HCT116 (cell line): ENCODE measurements around the gene SLC30A9. TPM values are rescaled to one million over a fixed set of nuclear protein-coding genes. Genes with fewer than 3 reads are reported as not detected.

Experiments
- ATAC-seq: fragments of 200-7000 bp; cut with Tn5 transposase; 2 replicates; pipeline ENCODE4 v1.9.1; 2020; ENCODE audit warnings: mild to moderate bottlenecking, moderate library complexity
- BruUV-seq: library from RNA; stranded (reverse); fragments of 400-500 nt; replicated peaks from 2 replicates; lab custom pipeline; 2021; lab: Mats Ljungman, UMichigan
- CTCF ChIA-PET: fragments of 300-600 bp; sonication (Branson Sonifier 250); formaldehyde crosslinking; loops from one replicate; lab custom pipeline; 2021; ENCODE audit warnings: antibody characterized with exemption; lab: Charles Lee
- POLR2A ChIA-PET: fragments of 300-600, 350-600 bp; sonication (Branson Sonifier 250); formaldehyde crosslinking; loops from one replicate; lab custom pipeline; 2021; ENCODE audit warnings: antibody characterized with exemption; lab: Charles Lee
- RAD21 ChIA-PET, 2 experiments: fragments of 300-600 bp; sonication (Branson Sonifier 250); formaldehyde crosslinking; loops; one replicate each; lab custom pipeline; 2023; ENCODE audit warnings: low total read pairs in 2 of 2; ENCODE audit not compliant: uncharacterized antibody in 2 of 2, unreplicated experiment in 2 of 2, low non-redundant PET in 1 of 2; lab: Charles Lee
- DNase-seq: peaks from one replicate; pipeline ENCODE4 v3.0.0-alpha.2; 2010; ENCODE audit warnings: low read depth, low spot score
- H2AFZ ChIP-seq: fragments of 200-600 bp; shearing (Covaris generic), sonication (generic); 2 replicates; pipeline ENCODE4 v1.6.1; 2017; ENCODE audit warnings: low read depth, mixed run types, mixed read lengths, antibody characterized with exemption, low read length; ENCODE audit not compliant: poor library complexity, severe bottlenecking
- H3K27ac ChIP-seq: 2 replicates; pipeline ENCODE4 v1.5.1; 2012; ENCODE audit warnings: low read depth, low read length
- H3K27me3 ChIP-seq: fragments of 200-600 bp; sonication (generic); 2 replicates; pipeline ENCODE4 v1.6.1; 2016; ENCODE audit warnings: mixed run types, low read length, mixed read lengths; ENCODE audit not compliant: insufficient read depth
- H3K36me3 ChIP-seq, 2 experiments: fragments of 200-500 bp in 1 of 2; fragments of 200-600 bp in 1 of 2; sonication (Bioruptor generic) in 1 of 2; sonication (generic) in 1 of 2; 2 replicates each; pipeline versions ENCODE4 v1.5.1 to v1.6.1; 2014 to 2016; ENCODE audit warnings: low read length in 2 of 2, inconsistent platforms in 1 of 2, mixed read lengths in 1 of 2, mixed run types in 1 of 2; ENCODE audit not compliant: insufficient read depth in 2 of 2, control insufficient read depth in 1 of 2
- H3K4me1 ChIP-seq, 2 experiments: fragments of 200-600 bp in 1 of 2; sonication (generic) in 1 of 2; 2 replicates each; pipeline versions ENCODE4 v1.5.1 to v1.6.1; 2012 to 2017; ENCODE audit warnings: low read length in 2 of 2, inconsistent platforms in 1 of 2, mild to moderate bottlenecking in 1 of 2, mixed read lengths in 1 of 2, mixed run types in 1 of 2, moderate library complexity in 1 of 2; ENCODE audit not compliant: insufficient read depth in 2 of 2, control insufficient read depth in 1 of 2
- H3K4me2 ChIP-seq: fragments of 200-600 bp; sonication (generic); 2 replicates; pipeline ENCODE4 v1.6.1; 2017; ENCODE audit warnings: mixed run types, low read length, mixed read lengths
- H3K4me3 ChIP-seq, 2 experiments: fragments of 200-600 bp in 1 of 2; sonication (generic) in 1 of 2; replicated peaks in 1 of 2; 2 replicates each; pipeline ENCODE4 v1.5.1; 2011 to 2016; ENCODE audit warnings: low read length in 2 of 2, control low read depth in 1 of 2, low read depth in 1 of 2, mild to moderate bottlenecking in 1 of 2, mixed read lengths in 1 of 2, mixed run types in 1 of 2
- H3K79me2 ChIP-seq: fragments of 200-600 bp; sonication (generic); 2 replicates; pipeline ENCODE4 v1.6.1; 2017; ENCODE audit warnings: mild to moderate bottlenecking, mixed run types, low read length, moderate library complexity, mixed read lengths; ENCODE audit not compliant: insufficient read depth
- H3K9ac ChIP-seq: fragments of 200-600 bp; sonication (generic); 2 replicates; pipeline ENCODE4 v1.6.1; 2016; ENCODE audit warnings: low read length, mixed read lengths
- H3K9me2 ChIP-seq: fragments of 200-600 bp; sonication (generic), shearing (Covaris generic); 2 replicates; pipeline ENCODE4 v1.6.1; 2017; ENCODE audit warnings: mixed run types, mild to moderate bottlenecking, moderate library complexity; ENCODE audit not compliant: insufficient read depth
- H3K9me3 ChIP-seq, 2 experiments: fragments of 200-500 bp in 1 of 2; fragments of 200-600 bp in 1 of 2; sonication (Bioruptor generic) in 1 of 2; sonication (generic) in 1 of 2; 2 replicates each; pipeline ENCODE4 v1.6.1; 2014 to 2017; ENCODE audit warnings: low read length in 2 of 2, mixed read lengths in 2 of 2, inconsistent platforms in 1 of 2, low read depth in 1 of 2, mild to moderate bottlenecking in 1 of 2, mixed run types in 1 of 2, moderate library complexity in 1 of 2; ENCODE audit not compliant: control insufficient read depth in 1 of 2, insufficient read depth in 1 of 2
- H4K20me1 ChIP-seq: fragments of 200-600 bp; sonication (generic), shearing (Covaris generic); 2 replicates; pipeline ENCODE4 v1.6.1; 2017; ENCODE audit warnings: mixed run types, mild to moderate bottlenecking, moderate library complexity; ENCODE audit not compliant: insufficient read depth
- ATF3 ChIP-seq: IDR thresholded peaks from 2 replicates; pipeline ENCODE4 v1.6.1; 2012
- CBX3 ChIP-seq: IDR thresholded peaks from 2 replicates; pipeline ENCODE4 v1.6.1; 2012; ENCODE audit warnings: low read depth
- CEBPB ChIP-seq: IDR thresholded peaks from 2 replicates; pipeline ENCODE4 v1.6.1; 2012; ENCODE audit warnings: low read depth
- CTCF ChIP-seq, 3 experiments: fragments of 200-600 bp in 1 of 3; sonication (generic) in 1 of 3; IDR thresholded peaks in 2 of 3; conservative IDR thresholded peaks in 1 of 3; 2 replicates each; pipeline ENCODE4 v1.5.1; 2012 to 2017; ENCODE audit warnings: low read depth in 2 of 3, low read length in 2 of 3, antibody characterized with exemption in 1 of 3, borderline replicate concordance in 1 of 3, control low read depth in 1 of 3, mild to moderate bottlenecking in 1 of 3, mixed read lengths in 1 of 3, mixed run types in 1 of 3, moderate library complexity in 1 of 3; ENCODE audit not compliant: insufficient read depth in 1 of 3
- EZH2phosphoT487 ChIP-seq: fragments of 200-600 bp; IDR thresholded peaks from 2 replicates; pipeline ENCODE4 v1.6.1; 2018; ENCODE audit warnings: antibody characterized with exemption, borderline replicate concordance
- POLR2A ChIP-seq: IDR thresholded peaks from 2 replicates; pipeline ENCODE4 v1.7.0; 2011; ENCODE audit warnings: borderline replicate concordance; ENCODE audit not compliant: insufficient read depth, insufficient read length; ENCODE audit errors: extremely low read depth
- POLR2AphosphoS5 ChIP-seq: IDR thresholded peaks from 2 replicates; pipeline ENCODE4 v1.6.1; 2011; ENCODE audit warnings: mild to moderate bottlenecking, low read depth, low read length, moderate library complexity
- RAD21 ChIP-seq: IDR thresholded peaks from 2 replicates; pipeline ENCODE4 v1.6.1; 2012; ENCODE audit warnings: low read depth, mild to moderate bottlenecking
- SIN3A ChIP-seq: IDR thresholded peaks from 2 replicates; pipeline ENCODE4 v1.6.1; 2012; ENCODE audit warnings: low read depth
- SP1 ChIP-seq: IDR thresholded peaks from 2 replicates; pipeline ENCODE4 v1.6.1; 2012; ENCODE audit warnings: low read depth
- SRF ChIP-seq: IDR thresholded peaks from 2 replicates; pipeline ENCODE4 v1.6.1; 2012; ENCODE audit warnings: low read depth
- TCF7L2 ChIP-seq: IDR thresholded peaks from 2 replicates; pipeline ENCODE4 v1.7.0; 2011; ENCODE audit warnings: borderline replicate concordance, inconsistent platforms; ENCODE audit not compliant: insufficient read depth, insufficient read length; ENCODE audit errors: extremely low read depth
- YY1 ChIP-seq: IDR thresholded peaks from 2 replicates; pipeline ENCODE4 v1.6.1; 2011; ENCODE audit warnings: low read length, low read depth, moderate library complexity, mild to moderate bottlenecking; ENCODE audit not compliant: insufficient replicate concordance; ENCODE audit errors: extremely low read depth
- ZFX ChIP-seq: fragments of 450-650 bp; IDR thresholded peaks from 2 replicates; pipeline ENCODE4 v1.6.1; 2017
- ZNF274 ChIP-seq: fragments of 200-500 bp; sonication (Bioruptor generic); IDR thresholded peaks from 2 replicates; pipeline ENCODE4 v1.6.1; 2014; ENCODE audit warnings: mild to moderate bottlenecking, low read depth, low read length, inconsistent platforms
- intact Hi-C: fragments of 100-400 bp; cut with micrococcal nuclease; formaldehyde crosslinking; loops from 2 replicates; pipeline ENCODE4 v1.10.0; 2022
- total RNA-seq: library from RNA; stranded (reverse); gene quantifications from one replicate; pipeline ENCODE4 v1.2.1, GENCODE V29; 2021; ENCODE audit not compliant: unreplicated experiment

SLC30A9 gene
- total RNA-seq, 1 experiment from 2014 or later = 67.4 TPM

- no peak overlapping the region for H3K9ac ChIP-seq
- H3K36me3 ChIP-seq = no peaks in the 10 kb centered on the region
- H2AFZ ChIP-seq = no peak overlapping the region
- RAD21 ChIA-PET = no interaction called here
- H3K9me2 ChIP-seq = no peaks in the 10 kb centered on the region
- H3K27ac ChIP-seq = no peak overlapping the region
- ATAC-seq (no peak), DNase-seq (no peak)
- TF ChIP-seq POLR2A (no peak), CBX3 (no peak)
- H3K9me3 ChIP-seq = no peaks in the 10 kb centered on the region
- POLR2A ChIA-PET = no interaction called here
- H3K27me3 ChIP-seq = no peaks in the 10 kb centered on the region
- no peaks in the 10 kb centered on the region for H4K20me1 ChIP-seq
- BruUV-seq = no TSS peak
- CTCF ChIA-PET = no interaction called here
- peaks cover 10% of the 10 kb centered on the region for H3K79me2 ChIP-seq
- H3K4me3 ChIP-seq = no peak overlapping the region
- H3K4me2 ChIP-seq = no peak overlapping the region
- intact Hi-C loops = no loop called here
- H3K4me1 ChIP-seq = no peaks in the 10 kb centered on the region
Measured at GRCh38 chr4:42015438-42015837, 25.1 kb downstream of the SLC30A9 start.

- Histone ChIP-seq H3K4me2 (no peak overlapping the region), H4K20me1 (no peaks in the 10 kb centered on the region), H2AFZ (no peak overlapping the region), H3K79me2 (peaks cover 10% of the 10 kb centered on the region), H3K9me3 (no peaks in the 10 kb centered on the region), H3K27me3 (no peaks in the 10 kb centered on the region), H3K9me2 (no peaks in the 10 kb centered on the region), H3K36me3 (0 out of 4 replicates have a peak, but pooled peaks cover 2 to 8% of the 10 kb centered on the region in 2 experiments), H3K4me3 (no peak overlapping the region), H3K27ac (no peak overlapping the region), H3K4me1 (no peaks in the 10 kb centered on the region), H3K9ac (no peak overlapping the region)
- RAD21 ChIA-PET = no interaction called here
- BruUV-seq = no TSS peak
- intact Hi-C loops = no loop called here
- POLR2A ChIA-PET = no interaction called here
- CTCF ChIA-PET = no interaction called here
- no peak for DNase-seq
- ATAC-seq = no peak
- TF ChIP-seq POLR2A (no peak), ATF3 (no peak), SIN3A (no peak), TCF7L2 (no peak), POLR2AphosphoS5 (no peak), CTCF (IDR thresholded peaks at IDR 0.05 in 2 of 3, conservative IDR thresholded peaks at IDR 0.05 in 1 of 3; ENCODE audit: borderline replicate concordance in 1 of 3, insufficient read depth in 1 of 3, low read depth in 2 of 3, low read length in 2 of 3) (no peak), SP1 (no peak), CEBPB (no peak), EZH2phosphoT487 (no peak), CBX3 (no peak), ZNF274 (no peak), YY1 (no peak), RAD21 (no peak), ZFX (no peak), SRF (no peak)
Measured at GRCh38 chr4:42018451-42018850, 28.1 kb downstream of the SLC30A9 start.
